HCT116 (cell line): ENCODE measurements around the gene ANKS1A. TPM values are rescaled to one million over a fixed set of nuclear protein-coding genes. Genes with fewer than 3 reads are reported as not detected.

Experiments used
- ATAC-seq: fragments of 200-7000 bp; cut with Tn5 transposase; 2 replicates; pipeline ENCODE4 v1.9.1; 2020; ENCODE audit warnings: mild to moderate bottlenecking, moderate library complexity
- BruUV-seq: library from RNA; stranded (reverse); fragments of 400-500 nt; replicated peaks from 2 replicates; lab custom pipeline; 2021; lab: Mats Ljungman, UMichigan
- CTCF ChIA-PET: fragments of 300-600 bp; sonication (Branson Sonifier 250); formaldehyde crosslinking; loops from one replicate; lab custom pipeline; 2021; ENCODE audit warnings: antibody characterized with exemption; lab: Charles Lee
- POLR2A ChIA-PET: fragments of 300-600, 350-600 bp; sonication (Branson Sonifier 250); formaldehyde crosslinking; loops from one replicate; lab custom pipeline; 2021; ENCODE audit warnings: antibody characterized with exemption; lab: Charles Lee
- RAD21 ChIA-PET, 2 experiments: fragments of 300-600 bp; sonication (Branson Sonifier 250); formaldehyde crosslinking; loops; one replicate each; lab custom pipeline; 2023; ENCODE audit warnings: low total read pairs in 2 of 2; ENCODE audit not compliant: uncharacterized antibody in 2 of 2, unreplicated experiment in 2 of 2, low non-redundant PET in 1 of 2; lab: Charles Lee
- DNase-seq: peaks from one replicate; pipeline ENCODE4 v3.0.0-alpha.2; 2010; ENCODE audit warnings: low read depth, low spot score
- H2AFZ ChIP-seq: fragments of 200-600 bp; shearing (Covaris generic), sonication (generic); 2 replicates; pipeline ENCODE4 v1.6.1; 2017; ENCODE audit warnings: low read depth, mixed run types, mixed read lengths, antibody characterized with exemption, low read length; ENCODE audit not compliant: poor library complexity, severe bottlenecking
- H3K27ac ChIP-seq: 2 replicates; pipeline ENCODE4 v1.5.1; 2012; ENCODE audit warnings: low read depth, low read length
- H3K27me3 ChIP-seq: fragments of 200-600 bp; sonication (generic); 2 replicates; pipeline ENCODE4 v1.6.1; 2016; ENCODE audit warnings: mixed run types, low read length, mixed read lengths; ENCODE audit not compliant: insufficient read depth
- H3K36me3 ChIP-seq, 2 experiments: fragments of 200-500 bp in 1 of 2; fragments of 200-600 bp in 1 of 2; sonication (Bioruptor generic) in 1 of 2; sonication (generic) in 1 of 2; 2 replicates each; pipeline versions ENCODE4 v1.5.1 to v1.6.1; 2014 to 2016; ENCODE audit warnings: low read length in 2 of 2, inconsistent platforms in 1 of 2, mixed read lengths in 1 of 2, mixed run types in 1 of 2; ENCODE audit not compliant: insufficient read depth in 2 of 2, control insufficient read depth in 1 of 2
- H3K4me1 ChIP-seq, 2 experiments: fragments of 200-600 bp in 1 of 2; sonication (generic) in 1 of 2; 2 replicates each; pipeline versions ENCODE4 v1.5.1 to v1.6.1; 2012 to 2017; ENCODE audit warnings: low read length in 2 of 2, inconsistent platforms in 1 of 2, mild to moderate bottlenecking in 1 of 2, mixed read lengths in 1 of 2, mixed run types in 1 of 2, moderate library complexity in 1 of 2; ENCODE audit not compliant: insufficient read depth in 2 of 2, control insufficient read depth in 1 of 2
- H3K4me2 ChIP-seq: fragments of 200-600 bp; sonication (generic); 2 replicates; pipeline ENCODE4 v1.6.1; 2017; ENCODE audit warnings: mixed run types, low read length, mixed read lengths
- H3K4me3 ChIP-seq, 2 experiments: fragments of 200-600 bp in 1 of 2; sonication (generic) in 1 of 2; replicated peaks in 1 of 2; 2 replicates each; pipeline ENCODE4 v1.5.1; 2011 to 2016; ENCODE audit warnings: low read length in 2 of 2, control low read depth in 1 of 2, low read depth in 1 of 2, mild to moderate bottlenecking in 1 of 2, mixed read lengths in 1 of 2, mixed run types in 1 of 2
- H3K79me2 ChIP-seq: fragments of 200-600 bp; sonication (generic); 2 replicates; pipeline ENCODE4 v1.6.1; 2017; ENCODE audit warnings: mild to moderate bottlenecking, mixed run types, low read length, moderate library complexity, mixed read lengths; ENCODE audit not compliant: insufficient read depth
- H3K9ac ChIP-seq: fragments of 200-600 bp; sonication (generic); 2 replicates; pipeline ENCODE4 v1.6.1; 2016; ENCODE audit warnings: low read length, mixed read lengths
- H3K9me2 ChIP-seq: fragments of 200-600 bp; sonication (generic), shearing (Covaris generic); 2 replicates; pipeline ENCODE4 v1.6.1; 2017; ENCODE audit warnings: mixed run types, mild to moderate bottlenecking, moderate library complexity; ENCODE audit not compliant: insufficient read depth
- H3K9me3 ChIP-seq, 2 experiments: fragments of 200-500 bp in 1 of 2; fragments of 200-600 bp in 1 of 2; sonication (Bioruptor generic) in 1 of 2; sonication (generic) in 1 of 2; 2 replicates each; pipeline ENCODE4 v1.6.1; 2014 to 2017; ENCODE audit warnings: low read length in 2 of 2, mixed read lengths in 2 of 2, inconsistent platforms in 1 of 2, low read depth in 1 of 2, mild to moderate bottlenecking in 1 of 2, mixed run types in 1 of 2, moderate library complexity in 1 of 2; ENCODE audit not compliant: control insufficient read depth in 1 of 2, insufficient read depth in 1 of 2
- H4K20me1 ChIP-seq: fragments of 200-600 bp; sonication (generic), shearing (Covaris generic); 2 replicates; pipeline ENCODE4 v1.6.1; 2017; ENCODE audit warnings: mixed run types, mild to moderate bottlenecking, moderate library complexity; ENCODE audit not compliant: insufficient read depth
- ATF3 ChIP-seq: IDR thresholded peaks from 2 replicates; pipeline ENCODE4 v1.6.1; 2012
- EGR1 ChIP-seq: IDR thresholded peaks from 2 replicates; pipeline ENCODE4 v1.6.1; 2012; ENCODE audit warnings: low read depth
- ELF1 ChIP-seq: IDR thresholded peaks from 2 replicates; pipeline ENCODE4 v1.6.1; 2012; ENCODE audit warnings: low read depth, borderline replicate concordance
- EZH2 ChIP-seq: fragments of 200-600 bp; sonication (generic); IDR thresholded peaks from 2 replicates; pipeline ENCODE4 v1.6.1; 2017; ENCODE audit warnings: antibody characterized with exemption, mixed run types
- JUND ChIP-seq: IDR thresholded peaks from 2 replicates; pipeline ENCODE4 v1.6.1; 2012
- POLR2A ChIP-seq: IDR thresholded peaks from 2 replicates; pipeline ENCODE4 v1.7.0; 2011; ENCODE audit warnings: borderline replicate concordance; ENCODE audit not compliant: insufficient read depth, insufficient read length; ENCODE audit errors: extremely low read depth
- POLR2AphosphoS5 ChIP-seq: IDR thresholded peaks from 2 replicates; pipeline ENCODE4 v1.6.1; 2011; ENCODE audit warnings: mild to moderate bottlenecking, low read depth, low read length, moderate library complexity
- REST ChIP-seq: IDR thresholded peaks from 2 replicates; pipeline ENCODE4 v1.6.1; 2012; ENCODE audit warnings: low read depth
- SP1 ChIP-seq: IDR thresholded peaks from 2 replicates; pipeline ENCODE4 v1.6.1; 2012; ENCODE audit warnings: low read depth
- SRF ChIP-seq: IDR thresholded peaks from 2 replicates; pipeline ENCODE4 v1.6.1; 2012; ENCODE audit warnings: low read depth
- TCF7L2 ChIP-seq: IDR thresholded peaks from 2 replicates; pipeline ENCODE4 v1.7.0; 2011; ENCODE audit warnings: borderline replicate concordance, inconsistent platforms; ENCODE audit not compliant: insufficient read depth, insufficient read length; ENCODE audit errors: extremely low read depth
- YY1 ChIP-seq: IDR thresholded peaks from 2 replicates; pipeline ENCODE4 v1.6.1; 2011; ENCODE audit warnings: low read length, low read depth, moderate library complexity, mild to moderate bottlenecking; ENCODE audit not compliant: insufficient replicate concordance; ENCODE audit errors: extremely low read depth
- ZFX ChIP-seq: fragments of 450-650 bp; IDR thresholded peaks from 2 replicates; pipeline ENCODE4 v1.6.1; 2017
- ZNF274 ChIP-seq: fragments of 200-500 bp; sonication (Bioruptor generic); IDR thresholded peaks from 2 replicates; pipeline ENCODE4 v1.6.1; 2014; ENCODE audit warnings: mild to moderate bottlenecking, low read depth, low read length, inconsistent platforms
- intact Hi-C: fragments of 100-400 bp; cut with micrococcal nuclease; formaldehyde crosslinking; loops from 2 replicates; pipeline ENCODE4 v1.10.0; 2022
- total RNA-seq: library from RNA; stranded (reverse); gene quantifications from one replicate; pipeline ENCODE4 v1.2.1, GENCODE V29; 2021; ENCODE audit not compliant: unreplicated experiment
- TF ChIP-seq, protein P1 (sequence below): IDR thresholded peaks from 2 replicates; pipeline ENCODE4 v1.6.1; 2012

The ANKS1A gene
- total RNA-seq, 1 experiment from 2014 or later: 20.6 TPM

DNA sequence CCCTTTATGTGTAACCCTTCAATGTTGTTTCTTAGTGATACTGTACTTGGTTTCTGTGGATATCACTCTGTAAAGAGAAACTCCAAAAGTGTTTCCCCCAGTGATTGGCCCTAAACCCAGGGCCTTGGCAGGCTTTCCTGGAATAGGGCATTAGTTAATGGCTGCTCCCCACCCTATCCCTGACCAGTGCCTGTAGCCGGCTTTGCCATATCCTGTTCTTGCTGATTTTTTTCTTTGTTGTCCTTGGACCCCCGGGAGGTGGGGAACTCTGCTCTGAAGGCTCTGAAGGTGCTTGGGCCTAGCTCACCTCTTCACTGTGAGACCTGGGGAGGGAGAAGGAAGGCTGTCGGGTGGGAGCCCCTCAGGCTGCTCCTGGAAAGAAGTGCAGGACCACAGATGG, 131.9 kb downstream of the ANKS1A start:
- no peaks in the 10 kb centered on the region for H3K27me3 ChIP-seq
- no peak overlapping the region for H3K27ac ChIP-seq
- no peaks in the 10 kb centered on the region for H3K9me2 ChIP-seq
- no peak for TF ChIP-seq ZNF274
- no peak for TF ChIP-seq SP1
- H3K4me1 ChIP-seq: peaks cover 20 to 21% of the 10 kb centered on the region in 2 experiments
- H3K4me2 ChIP-seq: no peak overlapping the region
- peaks cover 0 to 4% of the 10 kb centered on the region in 2 experiments; a peak in 1 of 4 replicates for H3K36me3 ChIP-seq
- DNase-seq: no peak
- ChIA-PET CTCF (no interaction called here), RAD21 (no interaction called here), POLR2A (no interaction called here)
- no peaks in the 10 kb centered on the region for H3K9me3 ChIP-seq
- no peaks in the 10 kb centered on the region for H3K79me2 ChIP-seq
- H3K9ac ChIP-seq: no peak overlapping the region
- no peaks in the 10 kb centered on the region for H4K20me1 ChIP-seq
- no peak overlapping the region for H3K4me3 ChIP-seq
- intact Hi-C loops: no loop called here
- no peak for ATAC-seq
- H2AFZ ChIP-seq: no peak overlapping the region
- no TSS peak for BruUV-seq

- Histone ChIP-seq H4K20me1 (no peaks in the 10 kb centered on the region), H3K9me2 (no peaks in the 10 kb centered on the region), H3K79me2 (no peaks in the 10 kb centered on the region), H3K4me1 (peaks cover 26 to 32% of the 10 kb centered on the region in 2 experiments), H3K27ac (no peak overlapping the region), H2AFZ (no peak overlapping the region), H3K4me3 (no peak overlapping the region), H3K9me3 (no peaks in the 10 kb centered on the region)
- no TSS peak for BruUV-seq
- no peak for DNase-seq
- POLR2A ChIA-PET: no interaction called here
- intact Hi-C loops: no loop called here
- RAD21 ChIA-PET: no interaction called here
- no peak for ATAC-seq
- TF ChIP-seq POLR2A (no peak), ELF1 (no peak), TCF7L2 (no peak), SRF (no peak), EZH2 (no peak), YY1 (no peak), ATF3 (no peak), JUND (no peak), ZFX (no peak), REST (no peak), POLR2AphosphoS5 (no peak), EGR1 (no peak)
- TF ChIP-seq, protein P1, sequence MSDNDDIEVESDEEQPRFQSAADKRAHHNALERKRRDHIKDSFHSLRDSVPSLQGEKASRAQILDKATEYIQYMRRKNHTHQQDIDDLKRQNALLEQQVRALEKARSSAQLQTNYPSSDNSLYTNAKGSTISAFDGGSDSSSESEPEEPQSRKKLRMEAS: no peak
- TF ChIP-seq, all 23 proteins: peak for 0
- Histone ChIP-seq H3K9ac (no peak overlapping the region), H3K4me2 (no peak overlapping the region), H3K36me3 (0 out of 4 replicates have a peak, but pooled peaks cover 0 to 2% of the 10 kb centered on the region in 2 experiments), H3K27me3 (no peaks in the 10 kb centered on the region)
- CTCF ChIA-PET: no interaction called here
Measured at GRCh38 chr6:35023091-35024000, 134.3 kb downstream of the ANKS1A start.
